Activated CD8-positive, alpha-beta memory T cell treated with anti-CD3 and anti-CD28 coated beads for 1 hour (primary cell): ENCODE results near the gene PCDHGB1.
"Not testable (repeated sequence)": the region's sequence is repeated elsewhere in the genome, so short reads cannot be mapped to it uniquely, and the experiment has no call there.

Experiments
- DNase-seq, 2 donors: peaks; one replicate each; pipeline ENCODE4 v3.0.0-alpha.2; 2020; ENCODE audit warnings: low read depth in 1 of 2; ENCODE audit errors: extremely low read depth in 1 of 2

PCDHGB1 gene

DNA sequence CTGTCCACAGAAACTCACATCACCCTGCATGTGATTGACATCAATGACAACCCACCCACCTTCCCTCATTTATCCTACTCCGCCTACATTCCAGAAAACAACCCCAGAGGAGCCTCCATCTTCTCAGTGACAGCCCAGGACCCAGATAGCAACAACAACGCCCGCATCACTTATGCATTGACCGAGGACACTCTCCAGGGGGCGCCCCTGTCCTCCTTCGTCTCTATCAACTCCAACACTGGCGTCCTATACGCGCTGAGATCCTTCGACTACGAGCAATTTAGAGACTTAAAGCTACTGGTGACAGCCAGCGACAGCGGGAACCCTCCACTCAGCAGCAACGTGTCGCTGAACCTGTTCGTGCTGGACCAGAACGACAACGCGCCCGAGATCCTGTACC lies 4.6 kb upstream of the PCDHGB1 start:
- DNase-seq, result no peak

DNA sequence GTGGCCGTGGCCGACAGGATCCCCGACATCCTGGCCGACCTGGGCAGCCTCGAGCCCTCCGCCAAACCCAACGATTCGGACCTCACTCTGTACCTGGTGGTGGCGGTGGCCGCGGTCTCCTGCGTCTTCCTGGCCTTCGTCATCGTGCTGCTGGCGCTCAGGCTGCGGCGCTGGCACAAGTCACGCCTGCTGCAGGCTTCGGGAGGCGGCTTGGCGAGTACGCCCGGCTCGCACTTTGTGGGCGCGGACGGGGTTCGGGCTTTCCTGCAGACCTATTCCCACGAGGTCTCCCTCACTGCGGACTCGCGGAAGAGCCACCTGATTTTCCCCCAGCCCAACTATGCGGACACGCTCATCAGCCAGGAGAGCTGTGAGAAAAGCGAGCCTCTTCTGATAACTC lies 3.9 kb upstream of the PCDHGB1 start:
- DNase-seq, result not testable (repeated sequence)

DNA sequence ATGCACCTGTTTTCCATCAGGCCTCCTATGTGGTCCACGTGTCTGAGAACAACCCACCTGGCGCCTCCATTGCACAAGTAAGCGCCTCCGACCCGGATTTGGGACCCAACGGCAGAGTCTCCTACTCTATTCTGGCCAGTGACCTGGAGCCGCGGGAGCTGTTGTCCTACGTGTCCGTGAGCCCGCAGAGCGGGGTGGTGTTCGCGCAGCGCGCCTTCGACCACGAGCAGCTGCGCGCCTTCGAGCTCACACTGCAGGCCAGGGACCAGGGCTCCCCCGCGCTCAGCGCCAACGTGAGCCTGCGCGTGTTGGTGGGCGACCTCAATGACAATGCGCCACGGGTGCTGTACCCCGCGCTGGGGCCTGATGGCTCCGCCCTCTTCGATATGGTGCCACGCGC lies 1.7 kb downstream of the PCDHGB1 start:
- no peak for DNase-seq

DNA sequence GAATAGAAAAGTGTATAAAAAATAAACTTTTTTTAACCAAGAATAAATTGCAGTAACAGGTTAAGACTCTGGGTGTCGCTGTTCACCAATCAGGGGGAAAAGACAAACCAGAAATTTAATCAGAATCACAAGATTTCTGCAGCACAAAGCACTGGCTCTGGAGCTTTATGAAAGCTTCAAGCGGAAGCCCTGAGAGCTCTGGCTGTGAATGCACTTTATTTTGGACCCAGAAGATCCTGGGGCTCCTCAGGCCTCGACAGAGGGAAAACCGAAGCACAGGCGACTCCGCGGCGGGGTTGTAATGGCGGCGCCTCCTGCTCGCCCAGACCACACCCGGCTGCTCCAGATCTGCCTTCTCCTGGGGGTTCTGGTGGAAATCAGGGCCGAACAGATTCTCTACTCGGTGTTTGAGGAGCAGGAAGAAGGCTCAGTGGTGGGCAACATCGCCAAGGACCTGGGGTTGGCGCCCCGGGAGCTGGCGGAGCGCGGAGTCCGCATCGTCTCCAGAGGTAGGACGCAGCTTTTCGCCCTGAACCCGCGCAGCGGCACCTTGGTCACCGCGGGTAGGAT lies 5.1 kb downstream of the PCDHGB1 start, which contains the start of gene PCDHGA4:
Gene PCDHGA4 (plus strand): TSS at position 122 of the 570 bp plus-strand sequence. CDS start 87 bp downstream, at position 209.
- DNase-seq, result no peak

DNA sequence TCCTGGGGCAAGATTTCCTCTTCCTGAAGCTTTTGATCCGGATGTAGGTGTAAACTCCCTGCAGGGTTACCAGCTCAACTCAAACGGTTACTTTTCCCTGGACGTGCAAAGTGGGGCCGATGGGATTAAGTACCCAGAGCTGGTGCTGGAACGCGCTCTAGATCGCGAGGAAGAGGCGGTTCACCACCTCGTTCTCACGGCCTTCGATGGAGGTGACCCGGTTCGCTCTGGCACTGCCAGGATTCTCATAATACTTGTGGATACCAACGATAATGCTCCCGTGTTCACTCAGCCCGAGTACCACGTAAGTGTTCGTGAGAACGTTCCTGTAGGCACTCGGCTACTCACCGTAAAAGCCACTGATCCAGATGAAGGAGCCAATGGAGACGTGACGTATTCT lies 5.7 kb downstream of the PCDHGB1 start:
- DNase-seq, result no peak

DNA sequence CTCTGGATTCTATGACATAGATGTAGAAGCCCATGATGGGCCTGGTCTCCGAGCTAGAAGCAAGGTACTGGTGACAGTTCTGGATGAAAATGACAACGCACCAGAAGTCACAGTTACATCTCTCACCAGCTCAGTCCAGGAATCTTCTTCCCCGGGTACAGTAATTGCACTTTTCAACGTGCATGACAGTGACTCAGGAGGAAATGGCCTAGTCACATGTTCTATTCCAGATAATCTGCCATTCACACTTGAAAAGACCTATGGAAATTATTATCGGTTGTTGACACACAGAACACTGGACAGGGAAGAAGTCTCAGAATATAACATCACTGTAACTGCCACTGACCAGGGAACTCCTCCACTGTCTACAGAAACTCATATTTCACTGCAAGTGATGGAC lies 6.2 kb downstream of the PCDHGB1 start:
- DNase-seq, result no peak

DNA sequence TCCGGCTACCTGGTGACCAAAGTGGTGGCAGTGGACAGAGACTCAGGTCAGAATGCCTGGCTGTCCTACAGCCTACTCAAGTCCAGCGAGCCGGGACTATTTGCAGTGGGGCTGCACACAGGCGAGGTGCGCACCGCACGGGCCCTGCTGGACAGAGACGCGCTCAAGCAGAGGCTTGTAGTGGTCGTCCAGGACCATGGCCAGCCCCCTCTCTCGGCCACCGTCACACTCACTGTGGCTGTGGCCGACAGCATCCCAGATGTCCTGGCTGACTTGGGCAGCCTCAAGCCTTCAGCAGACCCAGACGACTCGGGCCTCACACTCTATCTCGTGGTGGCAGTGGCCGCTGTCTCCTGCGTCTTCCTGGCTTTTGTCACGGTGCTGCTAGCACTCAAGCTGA lies 7.1 kb downstream of the PCDHGB1 start:
- DNase-seq, result no peak

DNA sequence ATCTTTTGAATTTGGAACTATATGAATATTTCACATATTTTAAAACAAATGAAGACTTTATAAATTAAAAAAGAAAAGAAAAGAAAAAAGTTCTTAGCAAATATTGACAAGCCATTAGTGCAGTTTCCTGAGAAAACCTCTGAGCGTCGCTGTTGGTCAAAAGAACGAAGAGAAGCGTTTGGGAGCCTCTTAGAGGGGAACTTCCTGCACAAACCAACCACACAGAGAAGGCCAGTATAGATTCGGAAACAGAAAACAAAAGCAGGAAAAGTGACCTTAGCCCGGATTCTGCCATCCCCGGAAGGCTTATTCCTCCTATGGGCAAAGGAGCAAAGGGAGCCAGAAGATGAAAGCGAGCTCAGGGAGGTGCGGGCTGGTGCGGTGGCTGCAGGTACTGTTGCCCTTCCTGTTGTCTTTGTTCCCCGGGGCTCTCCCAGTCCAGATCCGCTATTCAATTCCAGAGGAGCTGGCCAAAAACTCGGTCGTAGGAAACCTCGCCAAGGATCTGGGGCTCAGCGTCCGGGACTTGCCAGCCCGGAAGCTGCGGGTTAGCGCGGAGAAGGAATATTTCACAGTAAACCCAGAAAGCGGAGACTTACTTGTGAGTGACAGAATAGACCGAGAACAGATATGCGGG lies 10.0 kb downstream of the PCDHGB1 start, which contains the start of gene PCDHGB2:
Gene PCDHGB2 (plus strand): TSS at position 205 of the 637 bp plus-strand sequence. CDS start 142 bp downstream, at position 347.
- DNase-seq, result no peak

DNA sequence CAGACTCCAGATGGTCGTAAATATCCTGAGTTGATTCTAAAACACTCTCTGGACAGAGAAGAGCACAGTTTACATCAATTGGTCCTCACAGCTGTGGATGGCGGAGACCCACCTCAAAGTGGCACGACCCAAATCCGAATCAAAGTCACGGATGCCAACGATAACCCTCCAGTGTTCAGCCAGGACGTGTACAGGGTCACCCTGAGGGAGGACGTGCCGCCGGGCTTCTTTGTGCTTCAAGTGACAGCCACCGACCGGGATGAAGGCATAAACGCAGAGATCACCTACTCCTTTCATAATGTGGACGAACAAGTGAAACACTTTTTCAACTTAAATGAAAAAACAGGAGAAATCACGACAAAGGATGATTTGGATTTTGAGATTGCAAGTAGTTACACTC lies 10.8 kb downstream of the PCDHGB1 start:
- DNase-seq, result no peak

DNA sequence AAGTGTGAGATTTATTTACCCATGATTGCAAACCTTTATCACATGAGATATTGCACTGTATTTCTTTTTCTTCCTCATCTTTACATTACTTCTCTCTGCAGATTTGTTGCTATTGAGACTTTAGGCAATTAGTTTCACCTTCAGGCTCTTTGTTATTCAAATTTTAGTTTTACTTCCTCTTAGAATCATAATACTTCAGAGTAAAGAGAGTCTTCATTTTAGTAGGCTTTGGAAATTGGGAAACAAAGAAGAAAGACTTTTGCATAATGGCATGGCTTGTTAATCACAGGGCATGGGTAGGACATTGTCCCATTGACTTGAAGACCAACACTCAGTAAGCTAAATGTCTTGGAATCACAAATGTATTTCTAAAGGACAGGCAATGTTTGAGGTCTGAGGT lies 12.8 kb downstream of the PCDHGB1 start:
- no peak for DNase-seq

DNA sequence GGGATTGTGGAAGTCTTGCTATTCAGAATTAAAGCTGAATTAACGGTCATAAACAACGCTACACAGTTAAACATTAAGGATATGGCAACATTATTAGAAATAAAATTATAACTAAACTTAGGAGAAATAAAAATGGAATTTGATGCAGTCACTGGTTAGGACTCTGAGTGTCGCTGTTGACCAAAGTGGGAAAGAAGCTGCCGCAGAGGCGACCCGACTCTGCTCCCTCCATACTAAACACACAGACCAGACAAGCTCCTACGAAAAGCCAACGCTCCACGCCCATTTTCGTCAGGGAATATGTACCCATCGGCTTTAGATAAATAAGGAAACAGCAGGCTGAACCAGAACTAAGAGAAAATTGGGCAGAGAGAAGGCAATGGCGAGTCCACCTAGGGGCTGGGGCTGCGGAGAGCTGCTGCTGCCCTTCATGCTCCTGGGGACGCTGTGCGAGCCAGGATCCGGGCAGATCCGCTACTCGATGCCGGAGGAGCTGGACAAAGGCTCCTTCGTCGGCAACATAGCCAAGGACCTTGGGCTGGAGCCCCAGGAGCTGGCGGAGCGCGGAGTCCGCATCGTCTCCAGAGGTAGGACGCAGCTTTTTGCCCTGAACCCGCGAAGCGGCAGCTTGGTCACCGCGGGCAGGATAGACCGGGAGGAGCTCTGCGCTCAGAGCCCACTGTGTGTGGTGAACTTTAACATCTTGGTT lies 14.2 kb downstream of the PCDHGB1 start, which contains the start of gene PCDHGA5:
Gene PCDHGA5 (plus strand): TSS at position 211 of the 709 bp plus-strand sequence. CDS start 169 bp downstream, at position 380.
- DNase-seq, result no peak

DNA sequence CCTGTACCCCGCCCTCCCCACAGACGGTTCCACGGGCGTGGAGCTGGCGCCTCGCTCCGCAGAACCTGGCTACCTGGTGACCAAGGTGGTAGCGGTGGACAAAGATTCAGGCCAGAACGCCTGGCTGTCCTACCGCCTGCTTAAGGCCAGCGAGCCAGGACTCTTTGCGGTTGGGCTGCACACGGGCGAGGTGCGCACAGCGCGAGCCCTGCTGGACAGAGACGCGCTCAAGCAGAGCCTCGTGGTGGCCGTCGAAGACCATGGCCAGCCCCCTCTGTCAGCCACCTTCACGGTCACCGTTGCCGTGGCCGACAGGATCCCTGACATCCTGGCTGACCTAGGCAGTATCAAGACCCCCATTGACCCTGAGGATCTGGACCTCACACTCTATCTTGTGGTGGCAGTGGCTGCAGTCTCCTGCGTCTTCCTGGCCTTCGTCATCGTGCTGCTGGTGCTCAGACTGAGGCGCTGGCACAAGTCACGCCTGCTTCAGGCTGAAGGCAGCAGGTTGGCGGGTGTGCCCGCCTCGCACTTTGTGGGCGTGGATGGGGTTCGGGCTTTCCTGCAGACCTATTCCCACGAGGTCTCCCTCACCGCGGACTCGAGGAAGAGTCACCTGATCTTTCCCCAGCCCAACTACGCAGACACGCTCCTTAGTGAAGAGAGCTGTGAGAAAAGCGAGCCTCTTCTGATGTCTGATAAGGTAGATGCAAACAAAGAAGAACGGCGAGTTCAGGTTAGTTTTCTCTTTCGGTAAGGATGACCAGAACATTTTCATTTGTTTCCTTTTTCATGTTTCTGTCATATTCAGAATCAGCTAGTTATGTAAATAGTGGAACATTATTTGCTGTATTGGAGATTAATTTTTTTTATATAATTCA lies 16.4 kb downstream of the PCDHGB1 start:
- DNase-seq, result no peak

DNA sequence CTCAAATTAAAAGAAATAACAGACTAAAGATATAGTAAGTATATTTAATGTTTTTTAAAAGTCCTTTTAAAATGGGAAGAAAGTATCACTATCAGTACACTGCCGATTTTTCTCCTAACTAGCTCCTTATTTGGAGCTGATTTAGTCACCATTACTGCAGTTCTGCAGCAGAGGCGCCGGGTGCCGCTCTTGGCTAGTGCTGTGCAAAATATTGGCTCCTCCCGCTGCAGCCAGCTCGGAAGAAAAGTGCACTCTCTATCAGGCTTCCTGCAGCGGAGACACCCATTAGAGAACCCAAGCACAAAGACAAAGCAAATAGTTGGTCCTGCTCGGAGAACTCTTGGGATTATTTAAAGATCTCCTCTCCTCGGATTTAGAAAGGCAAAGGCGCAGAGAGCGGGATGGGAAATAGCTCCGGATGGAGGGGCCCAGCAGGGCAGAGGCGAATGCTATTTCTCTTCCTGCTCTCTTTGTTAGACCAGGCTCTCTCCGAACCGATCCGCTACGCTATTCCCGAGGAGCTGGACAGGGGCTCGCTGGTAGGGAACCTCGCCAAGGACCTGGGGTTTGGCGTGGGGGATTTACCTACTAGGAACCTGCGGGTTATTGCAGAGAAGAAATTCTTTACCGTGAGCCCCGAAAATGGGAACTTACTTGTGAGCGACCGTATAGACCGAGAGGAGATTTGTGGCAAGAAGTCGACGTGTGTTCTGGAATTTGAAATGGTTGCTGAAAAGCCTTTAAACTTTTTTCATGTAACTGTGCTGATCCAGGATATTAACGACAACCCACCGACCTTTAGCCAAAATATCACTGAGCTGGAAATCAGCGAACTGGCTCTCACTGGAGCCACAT lies 20.3 kb downstream of the PCDHGB1 start, which contains the start of gene PCDHGB3:
Gene PCDHGB3 (plus strand): TSS at position 249 of the 855 bp plus-strand sequence. CDS start 153 bp downstream, at position 402.
- DNase-seq, result no peak

DNA sequence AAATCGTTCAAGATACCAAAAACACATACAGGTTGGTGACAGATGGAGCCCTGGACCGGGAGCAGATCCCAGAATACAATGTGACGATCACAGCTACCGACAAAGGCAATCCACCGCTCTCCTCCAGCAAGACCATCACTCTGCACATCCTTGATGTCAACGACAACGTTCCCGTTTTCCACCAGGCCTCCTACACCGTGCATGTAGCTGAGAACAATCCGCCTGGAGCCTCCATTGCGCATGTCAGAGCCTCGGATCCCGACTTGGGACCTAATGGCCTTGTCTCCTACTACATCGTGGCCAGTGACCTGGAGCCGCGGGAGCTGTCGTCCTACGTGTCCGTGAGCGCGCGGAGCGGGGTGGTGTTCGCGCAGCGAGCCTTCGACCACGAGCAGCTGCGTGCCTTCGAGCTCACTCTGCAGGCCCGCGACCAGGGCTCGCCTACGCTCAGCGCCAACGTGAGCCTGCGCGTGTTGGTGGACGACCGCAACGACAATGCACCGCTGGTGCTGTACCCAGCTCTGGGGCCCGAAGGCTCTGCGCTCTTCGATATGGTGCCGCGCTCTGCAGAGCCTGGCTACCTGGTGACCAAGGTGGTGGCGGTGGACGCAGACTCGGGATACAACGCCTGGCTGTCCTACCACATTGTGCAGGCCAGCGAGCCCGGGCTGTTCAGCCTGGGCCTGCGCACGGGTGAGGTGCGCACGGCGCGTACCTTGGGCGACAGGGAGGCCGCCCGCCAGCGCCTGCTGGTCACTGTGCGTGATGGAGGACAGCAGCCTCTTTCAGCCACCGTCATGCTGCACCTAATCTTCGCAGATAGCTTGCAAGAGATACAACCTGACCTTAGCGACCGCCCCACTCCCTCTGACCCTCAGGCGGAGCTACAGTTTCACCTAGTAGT lies 21.9 kb downstream of the PCDHGB1 start:
- DNase-seq, result no peak

DNA sequence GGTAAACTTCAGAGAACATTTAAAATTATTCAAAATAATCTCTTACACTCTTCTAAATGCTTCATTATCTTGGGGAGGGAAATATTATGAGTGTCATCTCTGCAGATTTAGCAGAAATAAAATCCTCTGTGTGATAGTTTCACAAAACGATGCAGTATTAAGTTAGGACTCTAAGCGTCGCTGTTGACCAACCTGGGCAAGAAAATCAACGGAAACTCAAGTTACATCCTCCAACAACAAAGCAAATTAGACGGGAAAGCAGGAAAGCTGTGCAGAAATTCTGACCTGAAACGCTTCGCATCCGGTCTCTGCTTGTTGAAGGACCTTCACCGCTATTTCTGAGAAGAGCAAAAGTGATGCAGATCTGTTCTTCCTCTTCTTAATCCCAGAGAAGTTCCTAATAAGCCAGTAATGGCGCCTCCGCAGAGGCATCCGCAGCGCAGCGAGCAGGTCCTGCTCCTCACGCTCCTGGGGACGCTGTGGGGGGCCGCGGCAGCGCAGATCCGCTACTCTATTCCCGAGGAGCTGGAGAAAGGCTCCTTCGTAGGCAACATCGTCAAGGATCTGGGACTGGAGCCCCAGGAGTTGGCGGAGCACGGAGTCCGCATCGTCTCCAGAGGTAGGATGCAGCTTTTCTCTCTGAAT lies 23.9 kb downstream of the PCDHGB1 start, which contains the start of gene PCDHGA6:
Gene PCDHGA6 (plus strand): TSS at position 219 of the 645 bp plus-strand sequence. CDS start 193 bp downstream, at position 412.
- no peak for DNase-seq

DNA sequence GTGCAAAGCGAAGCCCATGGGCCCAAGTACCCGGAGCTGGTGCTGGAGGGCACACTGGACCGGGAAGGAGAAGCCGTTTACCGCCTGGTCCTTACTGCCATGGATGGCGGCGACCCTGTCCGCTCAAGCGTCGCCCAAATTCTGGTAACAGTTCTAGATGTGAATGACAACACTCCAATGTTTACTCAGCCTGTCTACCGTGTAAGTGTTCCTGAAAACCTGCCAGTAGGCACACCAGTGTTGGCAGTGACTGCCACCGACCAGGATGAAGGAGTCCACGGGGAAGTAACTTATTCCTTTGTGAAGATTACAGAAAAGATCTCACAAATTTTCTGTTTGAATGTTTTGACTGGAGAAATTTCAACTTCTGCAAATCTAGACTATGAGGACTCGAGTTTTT lies 24.7 kb downstream of the PCDHGB1 start:
- no peak for DNase-seq

DNA sequence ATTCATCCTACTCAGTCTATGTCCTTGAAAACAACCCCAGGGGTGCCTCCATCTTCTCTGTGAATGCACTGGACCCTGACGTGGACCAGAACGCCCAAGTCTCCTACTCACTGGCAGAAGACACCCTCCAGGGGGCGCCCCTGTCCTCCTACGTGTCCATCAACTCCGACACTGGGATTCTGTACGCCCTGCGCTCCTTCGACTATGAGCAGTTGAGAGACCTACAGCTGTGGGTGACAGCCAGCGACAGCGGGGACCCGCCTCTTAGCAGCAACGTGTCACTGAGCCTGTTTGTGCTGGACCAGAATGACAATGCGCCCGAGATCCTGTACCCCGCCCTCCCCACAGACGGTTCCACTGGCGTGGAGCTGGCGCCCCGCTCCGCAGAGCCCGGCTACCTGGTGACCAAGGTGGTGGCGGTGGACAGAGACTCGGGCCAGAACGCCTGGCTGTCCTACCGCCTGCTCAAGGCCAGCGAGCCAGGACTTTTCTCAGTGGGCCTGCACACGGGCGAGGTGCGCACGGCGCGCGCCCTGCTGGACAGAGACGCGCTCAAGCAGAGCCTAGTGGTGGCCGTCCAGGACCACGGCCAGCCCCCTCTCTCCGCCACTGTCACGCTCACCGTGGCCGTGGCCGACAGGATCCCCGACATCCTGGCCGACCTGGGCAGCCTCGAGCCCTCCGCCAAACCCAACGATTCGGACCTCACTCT lies 25.7 kb downstream of the PCDHGB1 start:
- not testable (repeated sequence) for DNase-seq
